Neural progenitor cell (in vitro differentiated cells): ENCODE results near the gene BCR. TPM values are rescaled to one million over a fixed set of nuclear protein-coding genes. Genes with fewer than 3 reads are reported as not detected.

Experiments used
- DNase-seq: peaks from one replicate; pipeline ENCODE4 v3.0.0-alpha.2; 2016; ENCODE audit warnings: low spot score
- H2AFZ ChIP-seq: fragments of 200-600 bp; sonication (generic); replicated peaks from 2 replicates; pipeline ENCODE4 v1.6.1; 2016; ENCODE audit warnings: antibody characterized with exemption
- H3F3A ChIP-seq: fragments of 200-600 bp; sonication (generic); 2 replicates; pipeline ENCODE4 v1.6.1; 2016; ENCODE audit warnings: antibody characterized with exemption, low read depth
- H3K27ac ChIP-seq: fragments of 200-600 bp; sonication (generic); 2 replicates; pipeline ENCODE4 v1.5.1; 2016; ENCODE audit warnings: mild to moderate bottlenecking
- H3K27me3 ChIP-seq: fragments of 200-600 bp; sonication (generic); 2 replicates; pipeline ENCODE4 v1.6.1; 2016; ENCODE audit warnings: mild to moderate bottlenecking, moderate library complexity
- H3K36me3 ChIP-seq: fragments of 200-600 bp; sonication (generic); 2 replicates; pipeline ENCODE4 v1.5.1; 2016
- H3K4me1 ChIP-seq: fragments of 200-600 bp; sonication (generic); 2 replicates; pipeline ENCODE4 v1.6.1; 2016; ENCODE audit warnings: mixed run types
- H3K4me2 ChIP-seq: fragments of 200-600 bp; sonication (generic); 2 replicates; pipeline ENCODE4 v1.6.1; 2016
- H3K4me3 ChIP-seq: fragments of 200-600 bp; sonication (generic); 2 replicates; pipeline ENCODE4 v1.5.1; 2016
- H3K79me2 ChIP-seq: fragments of 200-600 bp; sonication (generic); 2 replicates; pipeline ENCODE4 v1.6.1; 2016; ENCODE audit warnings: low read depth
- H3K9ac ChIP-seq: fragments of 200-600 bp; sonication (generic); 2 replicates; pipeline ENCODE4 v1.6.1; 2016
- H3K9me3 ChIP-seq: fragments of 200-600 bp; sonication (generic); 2 replicates; pipeline ENCODE4 v1.5.1; 2016; ENCODE audit warnings: low read depth
- H4K20me1 ChIP-seq: fragments of 200-600 bp; sonication (generic); 2 replicates; pipeline ENCODE4 v1.6.1; 2016; ENCODE audit warnings: low read depth
- H3K27ac Mint-ChIP-seq: 3 replicates; pipeline ENCODE4 v1.8.0; 2021; ENCODE audit warnings: mixed read lengths
- H3K27me3 Mint-ChIP-seq: 2 replicates; pipeline ENCODE4 v1.8.0; 2022; ENCODE audit warnings: low read depth, mild to moderate bottlenecking, inconsistent platforms, moderate library complexity, mixed read lengths; ENCODE audit not compliant: insufficient read depth
- H3K36me3 Mint-ChIP-seq: 3 replicates; pipeline ENCODE4 v1.8.0; 2021; ENCODE audit warnings: mixed read lengths
- H3K4me1 Mint-ChIP-seq: 3 replicates; pipeline ENCODE4 v1.8.0; 2021; ENCODE audit warnings: mixed read lengths
- H3K4me3 Mint-ChIP-seq: 3 replicates; pipeline ENCODE4 v1.8.0; 2021; ENCODE audit warnings: mild to moderate bottlenecking, moderate library complexity, mixed read lengths
- H3K9me3 Mint-ChIP-seq: 3 replicates; pipeline ENCODE4 v1.8.0; 2020; ENCODE audit warnings: mixed read lengths
- EZH2 ChIP-seq: fragments of 200-600 bp; sonication (generic); IDR thresholded peaks from 2 replicates; pipeline ENCODE4 v1.6.1; 2017; ENCODE audit warnings: antibody characterized with exemption, mild to moderate bottlenecking, moderate library complexity
- EZH2phosphoT487 ChIP-seq: fragments of 200-600 bp; sonication (generic); IDR thresholded peaks from 2 replicates; pipeline ENCODE4 v1.6.1; 2017; ENCODE audit warnings: antibody characterized with exemption
- total RNA-seq: library from RNA; depleted of rRNA; stranded (reverse); fragments of >200 nt; gene quantifications from 2 replicates; pipeline ENCODE4 v1.2.3, GENCODE V29; 2015; ENCODE audit warnings: low replicate concordance
- TF ChIP-seq, protein P1 (sequence below): fragments of 200-600 bp; sonication (generic); IDR thresholded peaks from 2 replicates; pipeline ENCODE4 v1.5.1; 2017; ENCODE audit warnings: antibody characterized with exemption, mild to moderate bottlenecking

Gene BCR
- total RNA-seq, 1 donor from 2014 or later, result 35.5 TPM

DNA sequence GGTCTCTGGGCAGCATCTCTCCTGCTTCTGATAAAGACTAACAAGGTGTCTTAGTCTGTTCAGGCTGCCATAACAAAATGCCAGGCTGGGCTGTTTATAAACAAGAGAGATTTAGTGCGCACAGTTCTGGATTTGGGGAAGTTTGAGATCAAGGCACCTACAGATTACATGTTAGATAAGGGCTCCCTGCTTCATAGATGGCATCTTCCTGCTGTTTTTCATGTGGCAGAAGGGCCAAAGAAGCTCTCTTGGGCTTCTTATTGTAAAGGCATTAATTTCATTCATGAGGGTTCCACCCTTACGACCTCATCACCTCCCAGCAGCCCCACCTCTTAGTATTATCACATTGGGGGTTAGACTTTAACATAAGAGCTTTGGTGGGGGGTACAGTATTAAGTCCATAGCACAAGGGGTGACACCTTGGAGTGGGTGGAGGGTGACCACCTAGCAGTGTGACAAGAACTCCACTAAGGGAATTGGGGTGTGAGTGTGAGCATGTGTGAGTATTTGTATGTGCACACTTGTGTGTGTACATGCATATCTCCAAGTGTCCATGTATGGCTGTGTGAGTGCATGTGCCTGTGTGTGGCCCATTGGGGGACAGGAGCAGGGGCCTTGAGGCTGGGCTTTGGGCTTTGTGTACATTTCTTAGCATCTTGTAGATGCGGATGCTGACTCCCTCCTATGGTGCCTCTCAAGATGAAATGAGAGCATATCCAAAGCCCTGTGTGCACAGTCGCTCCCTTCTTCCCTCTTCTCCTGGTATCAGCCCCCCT, 42.7 kb downstream of the BCR start:
- H3K36me3 ChIP-seq, result no peaks in the 10 kb centered on the region
- Mint-ChIP-seq H3K9me3 (peaks cover 9% of the 10 kb centered on the region), H3K4me1 (peaks cover 77% of the 10 kb centered on the region), H3K36me3 (peaks cover 11% of the 10 kb centered on the region), H3K27ac (peak overlapping the region; percentile 72), H3K4me3 (no peak overlapping the region), H3K27me3 (no peaks in the 10 kb centered on the region)
- TF ChIP-seq EZH2, result no peak
- TF ChIP-seq EZH2phosphoT487, result no peak
- TF ChIP-seq, protein P1, sequence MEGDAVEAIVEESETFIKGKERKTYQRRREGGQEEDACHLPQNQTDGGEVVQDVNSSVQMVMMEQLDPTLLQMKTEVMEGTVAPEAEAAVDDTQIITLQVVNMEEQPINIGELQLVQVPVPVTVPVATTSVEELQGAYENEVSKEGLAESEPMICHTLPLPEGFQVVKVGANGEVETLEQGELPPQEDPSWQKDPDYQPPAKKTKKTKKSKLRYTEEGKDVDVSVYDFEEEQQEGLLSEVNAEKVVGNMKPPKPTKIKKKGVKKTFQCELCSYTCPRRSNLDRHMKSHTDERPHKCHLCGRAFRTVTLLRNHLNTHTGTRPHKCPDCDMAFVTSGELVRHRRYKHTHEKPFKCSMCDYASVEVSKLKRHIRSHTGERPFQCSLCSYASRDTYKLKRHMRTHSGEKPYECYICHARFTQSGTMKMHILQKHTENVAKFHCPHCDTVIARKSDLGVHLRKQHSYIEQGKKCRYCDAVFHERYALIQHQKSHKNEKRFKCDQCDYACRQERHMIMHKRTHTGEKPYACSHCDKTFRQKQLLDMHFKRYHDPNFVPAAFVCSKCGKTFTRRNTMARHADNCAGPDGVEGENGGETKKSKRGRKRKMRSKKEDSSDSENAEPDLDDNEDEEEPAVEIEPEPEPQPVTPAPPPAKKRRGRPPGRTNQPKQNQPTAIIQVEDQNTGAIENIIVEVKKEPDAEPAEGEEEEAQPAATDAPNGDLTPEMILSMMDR, result no peak
- H3K27me3 ChIP-seq, result no peaks in the 10 kb centered on the region
- no peak overlapping the region for H2AFZ ChIP-seq
- H3K9ac ChIP-seq, result no peak overlapping the region
- H3K4me2 ChIP-seq, result no peak overlapping the region
- H3K27ac ChIP-seq, result no peak overlapping the region
- peaks cover 100% of the 10 kb centered on the region for H3K79me2 ChIP-seq
- no peak for DNase-seq
- peaks cover 43% of the 10 kb centered on the region for H3K4me1 ChIP-seq
- peaks cover 80% of the 10 kb centered on the region for H4K20me1 ChIP-seq
- no peak overlapping the region for H3K4me3 ChIP-seq
- no peaks in the 10 kb centered on the region for H3K9me3 ChIP-seq
- peaks cover 28% of the 10 kb centered on the region for H3F3A ChIP-seq

DNA sequence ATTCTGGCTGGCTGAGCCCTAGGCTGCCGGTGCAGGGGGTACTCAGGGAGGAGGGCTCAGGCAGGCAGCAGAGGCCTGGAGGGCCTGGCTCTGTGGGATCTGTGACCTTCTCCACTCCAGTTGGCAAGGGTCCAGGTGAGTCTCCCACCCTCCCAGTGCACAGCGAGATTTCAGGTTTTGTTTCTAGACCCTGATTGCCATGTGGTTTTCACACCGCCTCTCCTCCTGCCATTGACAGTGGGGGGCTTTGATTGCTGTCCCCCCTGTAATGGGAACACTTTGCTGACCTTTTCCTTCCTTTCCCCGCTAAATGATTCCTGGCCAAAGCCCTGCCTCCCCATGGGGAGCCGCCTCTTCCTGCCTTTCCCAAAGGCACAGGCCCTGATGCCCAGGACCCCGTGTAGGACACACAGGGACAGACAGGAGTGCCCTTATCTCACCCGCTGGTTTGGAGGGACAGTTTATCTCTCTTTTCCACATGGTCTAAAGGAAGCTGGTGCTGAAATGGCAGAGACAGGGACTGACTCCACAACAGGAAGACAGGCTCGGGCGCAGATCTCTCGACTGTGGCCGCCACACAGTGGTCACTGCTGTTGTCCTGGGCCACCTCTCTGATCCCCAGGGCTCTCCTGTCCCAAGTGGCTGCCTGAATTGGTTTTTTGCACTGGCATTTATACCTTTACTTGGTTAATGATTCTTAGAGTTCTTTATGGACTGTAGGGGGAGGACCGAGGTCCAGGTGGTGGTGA, 43.4 kb downstream of the BCR start:
- peak overlapping the region; percentile 12 for H3K4me3 Mint-ChIP-seq
- H4K20me1 ChIP-seq, result peaks cover 73% of the 10 kb centered on the region
- peaks cover 100% of the 10 kb centered on the region for H3K79me2 ChIP-seq
- H3K4me3 ChIP-seq, result no peak overlapping the region
- H3K27me3 Mint-ChIP-seq, result no peaks in the 10 kb centered on the region
- no peak for DNase-seq
- no peak overlapping the region for H2AFZ ChIP-seq
- peak overlapping the region; percentile 97 for H3K27ac Mint-ChIP-seq
- H3K4me1 ChIP-seq, result peaks cover 35% of the 10 kb centered on the region
- H3K36me3 ChIP-seq, result no peaks in the 10 kb centered on the region
- peaks cover 3% of the 10 kb centered on the region for H3K9me3 ChIP-seq
- H3F3A ChIP-seq, result peaks cover 30% of the 10 kb centered on the region
- peaks cover 16% of the 10 kb centered on the region for H3K36me3 Mint-ChIP-seq
- H3K4me1 Mint-ChIP-seq, result peaks cover 70% of the 10 kb centered on the region
- TF ChIP-seq EZH2phosphoT487, result no peak
- TF ChIP-seq, protein P1, result no peak
- no peak for TF ChIP-seq EZH2
- no peak overlapping the region for H3K9ac ChIP-seq
- H3K9me3 Mint-ChIP-seq, result peaks cover 15% of the 10 kb centered on the region
- H3K27me3 ChIP-seq, result no peaks in the 10 kb centered on the region
- H3K4me2 ChIP-seq, result no peak overlapping the region
- no peak overlapping the region for H3K27ac ChIP-seq

DNA sequence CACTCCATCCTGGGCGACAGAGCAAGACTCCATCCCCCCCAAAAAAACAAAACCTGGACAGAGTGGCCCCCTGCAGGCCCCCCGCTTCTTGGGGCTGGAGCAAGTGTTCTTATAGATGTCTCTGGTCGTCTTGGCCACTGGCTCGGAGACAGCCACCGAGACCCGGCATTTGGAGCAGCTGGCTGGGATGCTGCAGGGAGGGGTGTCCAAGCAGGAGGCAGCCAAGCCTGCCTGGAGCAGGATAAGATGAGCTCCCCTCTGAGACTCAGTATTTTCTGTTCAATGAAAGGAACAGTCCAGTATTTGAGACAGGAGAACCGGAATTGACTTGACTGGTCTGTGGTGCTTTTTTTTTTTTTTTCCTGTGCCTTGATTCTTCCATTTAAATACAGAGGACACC, 44.5 kb downstream of the BCR start:
- Mint-ChIP-seq H3K4me3 (no peak overlapping the region), H3K27me3 (no peaks in the 10 kb centered on the region), H3K36me3 (peaks cover 23% of the 10 kb centered on the region), H3K9me3 (peaks cover 21% of the 10 kb centered on the region), H3K4me1 (peaks cover 61% of the 10 kb centered on the region), H3K27ac (peak overlapping the region; percentile 95)
- H3F3A ChIP-seq, result peaks cover 41% of the 10 kb centered on the region
- no peaks in the 10 kb centered on the region for H3K36me3 ChIP-seq
- no peak overlapping the region for H3K4me2 ChIP-seq
- no peak for TF ChIP-seq EZH2
- TF ChIP-seq, protein P1, result no peak
- TF ChIP-seq EZH2phosphoT487, result no peak
- peaks cover 9% of the 10 kb centered on the region for H3K9me3 ChIP-seq
- H3K4me1 ChIP-seq, result peaks cover 30% of the 10 kb centered on the region
- no peaks in the 10 kb centered on the region for H3K27me3 ChIP-seq
- no peak overlapping the region for H2AFZ ChIP-seq
- peaks cover 99% of the 10 kb centered on the region for H3K79me2 ChIP-seq
- H3K4me3 ChIP-seq, result no peak overlapping the region
- peaks cover 65% of the 10 kb centered on the region for H4K20me1 ChIP-seq
- no peak for DNase-seq
- no peak overlapping the region for H3K27ac ChIP-seq
- H3K9ac ChIP-seq, result no peak overlapping the region
